ENCODE results near the gene MSRB3.
"Not testable (repeated sequence)": the region's sequence is repeated elsewhere in the genome, so short reads cannot be mapped to it uniquely, and the experiment has no call there.

The MSRB3 gene

GRCh38 chr12:65292241-65292640 is 13.8 kb downstream of the MSRB3 start:
- DNase-seq = no peak

DNA sequence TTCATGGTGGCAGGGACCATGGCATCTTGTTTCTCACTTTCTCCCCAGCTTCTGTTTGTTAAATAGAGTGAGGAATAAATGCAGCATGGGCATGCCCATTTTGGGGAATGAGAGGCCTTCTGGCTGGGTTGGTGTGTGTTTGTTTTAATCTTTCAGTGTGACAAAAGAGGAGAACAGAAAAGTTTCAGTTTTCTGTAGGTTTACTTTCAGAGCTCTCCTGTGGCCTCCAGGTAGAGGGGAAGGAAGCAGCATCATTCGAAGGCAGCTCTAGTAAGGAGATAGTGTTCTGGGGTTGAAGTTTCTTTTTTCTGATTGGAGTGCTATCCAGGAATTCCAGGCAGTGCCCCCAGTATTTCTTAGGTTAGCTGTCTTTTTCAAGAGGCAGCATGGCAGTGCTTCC is 15.3 kb downstream of the MSRB3 start:
- no peak for DNase-seq

DNA sequence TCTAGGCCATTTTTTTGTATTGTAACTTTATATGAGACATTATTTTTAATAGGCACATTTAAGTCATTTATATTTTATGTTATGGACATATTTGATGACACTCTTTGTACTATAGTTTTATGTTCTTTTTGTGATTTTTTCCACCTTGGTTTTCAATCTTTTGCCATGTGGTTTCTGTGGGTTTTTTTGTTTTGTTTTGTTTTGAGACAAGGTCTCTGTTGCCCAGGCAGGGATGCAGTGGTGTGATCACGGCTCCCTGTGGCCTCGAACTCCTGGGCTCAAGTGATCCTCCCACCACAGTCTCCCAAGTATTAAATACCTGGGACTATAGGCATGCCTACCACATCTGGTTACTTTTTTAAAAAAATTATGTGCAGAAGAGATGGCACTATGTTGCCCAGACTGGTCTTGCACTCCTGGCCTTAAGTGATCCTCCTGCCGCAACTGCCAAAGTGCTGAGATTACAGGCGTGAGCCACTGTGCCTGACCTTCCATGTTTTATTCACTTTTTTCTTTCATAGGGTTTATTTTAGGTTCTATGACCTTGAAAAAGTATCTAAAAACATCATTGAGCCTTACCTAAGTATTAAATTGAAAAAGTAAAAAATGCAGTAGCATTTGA is 16.3 kb downstream of the MSRB3 start:
- no peak for DNase-seq

GRCh38 chr12:65296508-65297265 is 18.2 kb downstream of the MSRB3 start:
- no peak for DNase-seq

DNA sequence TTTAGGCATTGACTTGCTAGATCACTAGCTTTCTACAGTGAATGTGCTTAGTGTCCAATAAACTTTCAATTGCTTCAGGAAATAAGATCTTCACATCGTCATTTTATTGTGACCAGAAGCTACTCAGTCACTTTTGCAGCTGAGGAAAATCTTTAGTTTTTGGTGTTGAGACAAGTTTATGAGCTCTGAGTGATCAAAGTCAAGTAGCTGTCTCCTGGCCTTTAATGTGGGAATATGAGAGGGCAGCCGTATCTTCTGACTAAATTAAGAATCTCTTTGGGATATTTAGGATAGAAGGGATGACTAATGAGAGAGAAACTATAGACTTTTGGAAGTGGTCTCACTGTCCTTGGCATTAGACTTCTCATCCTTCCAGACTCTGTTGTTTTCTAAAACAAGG is 21.6 kb downstream of the MSRB3 start:
- DNase-seq = no peak

GRCh38 chr12:65300679-65301349 is 22.3 kb downstream of the MSRB3 start:
- no peak for DNase-seq

GRCh38 chr12:65302891-65303290 is 24.4 kb downstream of the MSRB3 start:
- no peak for DNase-seq

- DNase-seq = no peak
Measured at GRCh38 chr12:65305346-65305950, 27.0 kb downstream of the MSRB3 start.

DNA sequence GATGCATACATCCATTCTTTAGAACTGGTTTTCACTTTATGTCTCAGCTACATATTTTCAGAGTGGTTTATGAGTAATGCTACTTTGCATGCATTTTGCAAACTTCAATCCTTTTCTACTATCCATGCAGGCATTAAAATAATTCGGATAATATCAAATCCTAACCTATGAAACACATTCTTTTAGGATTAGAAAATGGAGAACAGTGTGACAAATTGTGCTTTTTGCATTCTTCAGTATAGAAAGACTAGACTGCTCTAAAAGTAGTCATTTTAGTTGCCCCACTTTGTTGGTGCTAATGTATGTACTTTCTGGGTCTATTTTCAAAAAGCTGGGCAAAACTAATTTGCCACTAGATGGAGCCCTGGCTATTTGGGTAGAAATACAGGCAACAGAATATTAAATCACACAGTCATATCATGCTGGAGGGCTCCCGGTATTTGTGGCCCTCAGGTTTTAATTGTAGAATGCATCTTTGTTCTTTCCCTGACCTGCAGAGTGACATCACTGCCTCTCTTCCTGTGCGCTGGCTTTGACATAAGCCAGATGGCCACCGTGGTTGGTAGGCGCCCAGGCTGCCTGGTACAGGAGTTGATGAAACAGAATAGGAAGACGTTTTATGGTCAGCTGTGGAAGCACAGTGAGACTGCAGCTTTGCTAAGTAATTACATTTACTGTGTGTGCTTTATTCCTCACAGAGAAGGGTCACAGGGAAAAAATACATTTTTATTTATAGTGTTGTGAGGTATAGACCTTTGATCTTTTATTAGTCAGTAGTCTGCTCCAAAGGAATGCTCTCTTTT is 28.1 kb downstream of the MSRB3 start:
- peak; percentile 35 for DNase-seq

DNA sequence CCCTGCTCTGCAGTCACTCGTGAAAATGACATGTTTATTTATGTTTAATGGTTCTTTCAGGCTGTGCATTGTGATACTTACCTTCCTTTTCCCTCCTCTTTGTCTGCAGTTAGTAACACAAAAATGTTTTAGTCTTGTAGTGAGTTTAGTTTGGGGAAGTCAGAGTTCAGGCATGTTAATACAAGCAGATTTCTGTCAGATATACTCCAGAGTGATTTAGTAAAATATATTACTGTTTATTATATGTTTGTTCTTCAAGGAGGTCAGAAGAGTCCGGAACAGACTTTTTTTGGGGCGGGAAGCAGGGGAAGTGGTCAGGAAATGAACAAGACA is 28.7 kb downstream of the MSRB3 start:
- no peak for DNase-seq

- DNase-seq = no peak
Measured at GRCh38 chr12:65308006-65308405, 29.5 kb downstream of the MSRB3 start.

- DNase-seq = no peak
Measured at GRCh38 chr12:65308601-65309071, 30.2 kb downstream of the MSRB3 start.

GRCh38 chr12:65311260-65311659 is 32.8 kb downstream of the MSRB3 start:
- DNase-seq = no peak

DNA sequence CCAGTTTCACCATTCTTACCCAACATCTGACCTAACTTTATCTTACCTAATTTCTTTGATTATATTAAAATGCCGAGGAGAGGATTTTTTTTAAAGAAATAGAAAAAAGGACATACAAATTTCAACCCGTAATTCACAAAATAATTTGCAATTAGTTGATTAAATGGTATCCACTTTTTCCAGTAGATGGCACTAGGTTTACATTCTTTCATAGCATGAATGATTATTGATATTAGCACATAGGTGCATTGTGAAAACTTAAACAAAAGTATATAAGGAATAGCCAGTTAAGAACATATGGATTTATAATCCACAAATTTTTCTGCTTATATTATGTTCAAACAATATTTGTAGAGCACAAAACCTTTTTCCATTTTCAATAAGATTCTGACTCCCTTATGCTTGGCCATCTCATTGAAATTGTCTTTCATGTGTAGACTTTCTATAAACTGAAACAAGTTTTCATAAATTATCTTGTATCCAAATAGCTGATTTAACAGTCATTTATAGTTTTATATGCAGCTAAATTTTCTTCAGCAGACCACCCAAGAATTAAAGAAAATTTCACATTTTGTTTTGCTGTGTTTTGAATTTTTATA is 35.3 kb downstream of the MSRB3 start:
- no peak for DNase-seq

- DNase-seq = not testable (repeated sequence)
Measured at GRCh38 chr12:65315238-65315637, 36.8 kb downstream of the MSRB3 start.

- no peak for DNase-seq
Measured at GRCh38 chr12:65318186-65318685, 39.8 kb downstream of the MSRB3 start.

DNA sequence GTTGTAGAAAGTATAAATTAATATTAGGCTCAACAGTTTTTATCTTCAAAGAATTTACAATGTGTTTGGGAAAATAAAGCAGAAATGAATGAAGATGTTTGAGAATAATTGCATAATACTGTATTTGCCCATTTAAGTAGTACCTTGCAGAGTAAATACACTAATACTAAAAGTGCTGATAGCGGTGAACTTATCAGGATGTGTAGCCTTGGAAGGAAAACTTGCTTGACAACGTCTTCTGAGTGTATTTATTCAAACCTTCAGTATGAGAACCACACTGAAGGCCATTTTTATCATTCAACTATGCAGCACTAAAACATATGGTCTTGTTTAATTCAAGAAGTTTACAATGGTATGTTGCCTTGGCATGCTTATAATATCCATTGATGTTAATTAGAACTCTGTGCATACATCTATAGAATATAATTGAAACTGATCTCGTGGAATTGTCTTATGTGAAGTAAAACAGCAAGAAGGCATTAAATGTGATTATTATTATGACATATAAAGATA is 41.3 kb downstream of the MSRB3 start:
- no peak for DNase-seq

DNA sequence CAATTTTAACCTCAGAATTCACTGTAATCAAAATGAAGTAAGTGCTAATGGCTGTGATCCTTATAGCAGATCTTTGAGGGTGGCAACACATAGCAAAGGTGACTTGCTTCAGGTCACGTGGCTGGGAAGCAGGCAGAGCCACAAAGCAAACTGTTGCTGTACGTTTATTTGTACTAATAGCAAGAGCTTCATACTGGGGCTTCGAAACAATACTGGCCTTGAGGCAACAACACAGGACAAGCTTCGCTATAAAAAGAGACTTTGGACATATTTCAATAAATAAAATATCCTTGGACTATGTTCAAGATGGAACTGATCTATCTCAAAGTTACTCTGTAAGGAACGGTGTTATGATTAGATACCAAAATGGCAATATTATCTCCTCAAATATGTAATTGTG is 44.6 kb downstream of the MSRB3 start:
- DNase-seq = no peak

- no peak for DNase-seq
Measured at GRCh38 chr12:65324056-65324455, 45.6 kb downstream of the MSRB3 start.

- no peak for DNase-seq
Measured at GRCh38 chr12:65324551-65324950, 46.1 kb downstream of the MSRB3 start.

- DNase-seq = no peak
Measured at GRCh38 chr12:65325183-65325582, 46.7 kb downstream of the MSRB3 start.

DNA sequence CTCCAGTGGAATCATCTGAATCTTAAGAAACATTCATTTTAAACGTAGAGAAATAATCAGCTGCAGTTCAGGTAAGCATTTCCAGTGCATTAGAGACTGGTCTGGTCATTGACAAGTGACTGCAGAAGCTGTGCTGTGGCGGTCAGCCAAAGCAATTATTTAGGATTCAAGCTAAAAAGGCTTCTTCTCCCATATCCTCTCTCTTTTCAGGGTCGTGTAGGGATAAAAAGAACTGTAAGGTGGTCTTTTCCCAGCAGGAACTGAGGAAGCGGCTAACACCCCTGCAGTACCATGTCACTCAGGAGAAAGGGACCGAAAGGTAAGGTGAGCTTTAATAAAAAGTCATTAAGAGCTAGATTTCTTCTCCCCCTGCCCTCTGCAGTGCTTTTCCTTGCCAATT is 48.1 kb downstream of the MSRB3 start:
- DNase-seq = no peak
